ENCODE data around the gene TMEM255B.

Gene TMEM255B

GRCh38 chr13:113748101-113748861, 10.7 kb upstream of the TMEM255B start:
- TF ChIP-seq MAX (IDR thresholded peaks at IDR 0.05; ENCODE audit: low read depth, low read length): no peak
- TF ChIP-seq CTCF (IDR thresholded peaks at IDR 0.05; ENCODE audit: low read depth, low read length): no peak
- TF ChIP-seq POLR2A (IDR thresholded peaks at IDR 0.05; ENCODE audit: extremely low read depth, insufficient read length): no peak
- TF ChIP-seq MYC (IDR thresholded peaks at IDR 0.05; ENCODE audit: low read depth, low read length): no peak
- no peak for DNase-seq (ENCODE audit: low read depth)
- no peak overlapping the region for H3K4me3 ChIP-seq (ENCODE audit: low read depth, low read length)

- no peak overlapping the region for H3K4me3 ChIP-seq (ENCODE audit: low read depth, low read length)
- TF ChIP-seq MAX (IDR thresholded peaks at IDR 0.05; ENCODE audit: low read depth, low read length) (no peak), POLR2A (IDR thresholded peaks at IDR 0.05; ENCODE audit: extremely low read depth, insufficient read length) (no peak), CTCF (IDR thresholded peaks at IDR 0.05; ENCODE audit: low read depth, low read length) (no peak), MYC (IDR thresholded peaks at IDR 0.05; ENCODE audit: low read depth, low read length) (no peak)
- no peak for DNase-seq (ENCODE audit: low read depth)
These were observed 10.1 kb upstream of the TMEM255B start for GRCh38 chr13:113748862-113749451.

- TF ChIP-seq MYC (IDR thresholded peaks at IDR 0.05; ENCODE audit: low read depth, low read length): no peak
- no peak for TF ChIP-seq MAX (IDR thresholded peaks at IDR 0.05; ENCODE audit: low read depth, low read length)
- no peak for TF ChIP-seq CTCF (IDR thresholded peaks at IDR 0.05; ENCODE audit: low read depth, low read length)
- TF ChIP-seq POLR2A (IDR thresholded peaks at IDR 0.05; ENCODE audit: extremely low read depth, insufficient read length): no peak
- DNase-seq (ENCODE audit: low read depth): no peak
- H3K4me3 ChIP-seq (ENCODE audit: low read depth, low read length): no peak overlapping the region
These were observed 9.5 kb upstream of the TMEM255B start for GRCh38 chr13:113749507-113749906.

- no peak for DNase-seq (ENCODE audit: low read depth)
- TF ChIP-seq POLR2A (IDR thresholded peaks at IDR 0.05; ENCODE audit: extremely low read depth, insufficient read length) (no peak), MAX (IDR thresholded peaks at IDR 0.05; ENCODE audit: low read depth, low read length) (no peak), MYC (IDR thresholded peaks at IDR 0.05; ENCODE audit: low read depth, low read length) (no peak), CTCF (IDR thresholded peaks at IDR 0.05; ENCODE audit: low read depth, low read length) (no peak)
These were observed 9.1 kb upstream of the TMEM255B start for GRCh38 chr13:113749967-113750366.

GRCh38 chr13:113750554-113751399, 8.2 kb upstream of the TMEM255B start:
- DNase-seq (ENCODE audit: low read depth): no peak
- TF ChIP-seq MAX (IDR thresholded peaks at IDR 0.05; ENCODE audit: low read depth, low read length) (no peak), CTCF (IDR thresholded peaks at IDR 0.05; ENCODE audit: low read depth, low read length) (no peak), POLR2A (IDR thresholded peaks at IDR 0.05; ENCODE audit: extremely low read depth, insufficient read length) (no peak), MYC (IDR thresholded peaks at IDR 0.05; ENCODE audit: low read depth, low read length) (no peak)
- no peak overlapping the region for H3K4me3 ChIP-seq (ENCODE audit: low read depth, low read length)

More at GRCh38 chr13:113749967-113750366, 9.1 kb upstream of the TMEM255B start:
- no peak overlapping the region for H3K4me3 ChIP-seq (ENCODE audit: low read depth, low read length)

Data from NB4 (cell line).